Measurements from ENCODE around the gene HOXA11. TPM values are rescaled to one million over a fixed set of nuclear protein-coding genes. Genes with fewer than 3 reads are reported as not detected.

HOXA11 gene
- total RNA-seq, 1 donor from 2014 or later = 4.2 TPM

DNA sequence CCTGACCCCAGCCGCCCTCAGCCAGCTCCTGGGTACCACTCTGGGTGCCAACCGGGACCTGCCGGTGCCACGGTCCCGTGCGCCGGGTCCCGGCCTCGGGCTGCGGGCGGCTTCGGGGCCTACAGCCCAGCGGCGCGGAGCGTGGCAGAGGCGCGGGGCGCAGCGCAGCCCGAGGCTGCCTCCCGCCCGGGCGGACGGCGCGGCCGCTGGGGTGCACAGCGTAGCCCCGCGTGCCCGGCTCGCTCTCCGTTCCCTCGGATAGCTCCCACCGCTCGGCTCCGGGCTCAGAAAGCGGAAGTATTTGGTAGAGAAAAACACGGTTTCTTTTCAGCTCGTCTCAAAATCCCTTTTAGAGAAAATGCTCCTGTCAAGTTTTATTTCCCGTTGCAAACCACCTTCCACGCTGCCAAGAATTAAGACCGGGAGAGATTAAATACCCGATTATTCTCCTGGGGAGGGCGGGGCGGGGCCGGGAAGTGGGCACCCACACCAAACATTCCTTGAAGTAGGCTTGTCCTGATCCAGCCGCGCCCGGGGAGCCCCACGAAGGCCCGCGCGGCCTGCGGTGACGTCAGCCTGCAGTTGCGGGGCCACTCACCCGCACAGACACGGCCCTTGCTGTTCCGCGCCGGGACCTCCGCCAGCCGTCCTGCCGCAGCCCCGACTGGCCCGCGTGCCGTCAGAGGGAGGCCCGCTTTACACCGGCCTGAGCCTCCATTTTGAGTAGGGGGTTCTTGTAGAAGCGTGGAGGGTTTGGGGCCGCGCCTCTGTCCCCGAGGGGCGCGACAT is 7.7 kb upstream of the HOXA11 start:
- DNase-seq (ENCODE audit: low spot score in 2 of 2, unreplicated experiment in 2 of 2) = no peak
- H3K9me3 Mint-ChIP-seq = no peaks in the 10 kb centered on the region
- peak overlapping the region; percentile 67 for H3K4me3 Mint-ChIP-seq
- peaks cover 96% of the 10 kb centered on the region for H3K27me3 Mint-ChIP-seq (ENCODE audit: low read depth)
- peaks cover 49% of the 10 kb centered on the region for H3K4me1 Mint-ChIP-seq
- H3K36me3 Mint-ChIP-seq = no peaks in the 10 kb centered on the region
- TF ChIP-seq, protein P1, sequence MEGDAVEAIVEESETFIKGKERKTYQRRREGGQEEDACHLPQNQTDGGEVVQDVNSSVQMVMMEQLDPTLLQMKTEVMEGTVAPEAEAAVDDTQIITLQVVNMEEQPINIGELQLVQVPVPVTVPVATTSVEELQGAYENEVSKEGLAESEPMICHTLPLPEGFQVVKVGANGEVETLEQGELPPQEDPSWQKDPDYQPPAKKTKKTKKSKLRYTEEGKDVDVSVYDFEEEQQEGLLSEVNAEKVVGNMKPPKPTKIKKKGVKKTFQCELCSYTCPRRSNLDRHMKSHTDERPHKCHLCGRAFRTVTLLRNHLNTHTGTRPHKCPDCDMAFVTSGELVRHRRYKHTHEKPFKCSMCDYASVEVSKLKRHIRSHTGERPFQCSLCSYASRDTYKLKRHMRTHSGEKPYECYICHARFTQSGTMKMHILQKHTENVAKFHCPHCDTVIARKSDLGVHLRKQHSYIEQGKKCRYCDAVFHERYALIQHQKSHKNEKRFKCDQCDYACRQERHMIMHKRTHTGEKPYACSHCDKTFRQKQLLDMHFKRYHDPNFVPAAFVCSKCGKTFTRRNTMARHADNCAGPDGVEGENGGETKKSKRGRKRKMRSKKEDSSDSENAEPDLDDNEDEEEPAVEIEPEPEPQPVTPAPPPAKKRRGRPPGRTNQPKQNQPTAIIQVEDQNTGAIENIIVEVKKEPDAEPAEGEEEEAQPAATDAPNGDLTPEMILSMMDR (IDR thresholded peaks at IDR 0.05; ENCODE audit: unreplicated experiment) = no peak
- H3K27ac Mint-ChIP-seq = peak overlapping the region; percentile 94

DNA sequence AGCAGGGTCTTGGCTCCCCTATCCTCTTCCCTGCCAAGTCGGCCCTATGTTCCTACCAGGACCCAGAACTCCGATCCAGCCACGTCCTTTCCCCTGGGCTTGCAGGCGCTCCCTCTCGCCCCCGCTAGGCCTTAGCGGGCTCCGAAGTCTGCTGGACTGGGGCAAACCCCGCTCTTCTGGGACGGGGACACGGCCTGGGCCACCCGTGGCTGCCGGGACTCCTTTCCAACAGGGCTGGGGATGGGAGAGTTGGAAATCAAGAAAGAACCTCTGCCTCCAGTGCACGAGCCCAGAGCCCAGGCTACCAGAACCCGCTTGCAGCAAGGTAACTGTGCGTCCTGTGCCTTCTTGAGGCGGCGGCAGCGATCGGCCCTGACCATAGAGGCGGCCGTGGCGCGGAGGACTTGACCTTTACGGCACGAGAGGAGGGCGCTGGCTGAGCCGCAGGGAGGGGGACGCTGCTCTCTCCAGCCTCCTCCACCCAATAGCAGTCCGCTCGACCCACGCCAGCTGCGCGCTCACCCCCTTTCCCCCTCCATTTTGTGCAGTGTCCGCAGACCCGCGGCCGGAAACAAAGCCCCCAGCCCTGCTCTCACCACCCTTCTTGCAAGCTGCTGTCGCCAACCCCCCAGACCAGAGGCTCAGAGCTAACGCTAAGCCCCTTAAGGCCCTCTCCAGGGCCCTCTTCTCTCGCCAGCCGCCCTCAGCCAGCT is 7.0 kb upstream of the HOXA11 start:
- DNase-seq (ENCODE audit: low spot score in 2 of 2, unreplicated experiment in 2 of 2) = no peak
- TF ChIP-seq, protein P1 (IDR thresholded peaks at IDR 0.05; ENCODE audit: unreplicated experiment) = no peak

DNA sequence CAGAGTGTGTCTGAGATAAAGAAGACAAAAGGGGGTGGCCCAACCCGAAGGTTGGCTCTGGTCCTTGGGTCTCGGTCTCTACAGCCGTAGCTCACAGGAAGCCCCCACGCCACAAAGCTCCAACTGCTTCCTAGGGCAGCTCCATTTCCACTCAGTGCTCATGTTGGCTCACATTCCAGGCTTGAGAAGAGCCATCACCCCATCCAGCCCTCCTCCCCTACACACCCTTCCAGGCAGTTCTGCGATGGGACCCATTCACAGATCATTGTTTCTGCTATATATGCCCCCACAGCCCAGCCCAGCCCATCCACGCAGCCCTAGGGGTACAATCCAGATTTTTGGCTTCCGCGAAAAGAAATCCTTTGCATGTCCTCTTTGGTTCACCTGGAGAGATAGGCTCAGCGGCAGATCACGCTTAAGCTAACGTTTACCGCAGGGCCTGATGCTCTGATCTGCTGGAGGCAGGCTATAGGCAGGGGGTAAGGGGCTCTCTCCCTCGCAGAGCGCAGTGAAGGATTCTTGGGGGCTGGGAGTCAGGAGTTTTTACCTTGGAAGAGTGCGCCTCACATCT is 6.2 kb upstream of the HOXA11 start:
- Mint-ChIP-seq H3K4me3 (no peak overlapping the region), H3K27ac (peak overlapping the region; percentile 80), H3K4me1 (peaks cover 55% of the 10 kb centered on the region), H3K36me3 (no peaks in the 10 kb centered on the region), H3K27me3 (ENCODE audit: low read depth) (peaks cover 96% of the 10 kb centered on the region), H3K9me3 (no peaks in the 10 kb centered on the region)
- no peak for DNase-seq (ENCODE audit: low spot score in 2 of 2, unreplicated experiment in 2 of 2)
- TF ChIP-seq, protein P1 (IDR thresholded peaks at IDR 0.05; ENCODE audit: unreplicated experiment) = no peak

More for the DNA sequence above, 7.0 kb upstream of the HOXA11 start:
- Mint-ChIP-seq H3K36me3 (no peaks in the 10 kb centered on the region), H3K27me3 (ENCODE audit: low read depth) (peaks cover 96% of the 10 kb centered on the region), H3K4me1 (peaks cover 51% of the 10 kb centered on the region), H3K9me3 (no peaks in the 10 kb centered on the region), H3K27ac (peak overlapping the region; percentile 80), H3K4me3 (peak overlapping the region; percentile 59)

DNA sequence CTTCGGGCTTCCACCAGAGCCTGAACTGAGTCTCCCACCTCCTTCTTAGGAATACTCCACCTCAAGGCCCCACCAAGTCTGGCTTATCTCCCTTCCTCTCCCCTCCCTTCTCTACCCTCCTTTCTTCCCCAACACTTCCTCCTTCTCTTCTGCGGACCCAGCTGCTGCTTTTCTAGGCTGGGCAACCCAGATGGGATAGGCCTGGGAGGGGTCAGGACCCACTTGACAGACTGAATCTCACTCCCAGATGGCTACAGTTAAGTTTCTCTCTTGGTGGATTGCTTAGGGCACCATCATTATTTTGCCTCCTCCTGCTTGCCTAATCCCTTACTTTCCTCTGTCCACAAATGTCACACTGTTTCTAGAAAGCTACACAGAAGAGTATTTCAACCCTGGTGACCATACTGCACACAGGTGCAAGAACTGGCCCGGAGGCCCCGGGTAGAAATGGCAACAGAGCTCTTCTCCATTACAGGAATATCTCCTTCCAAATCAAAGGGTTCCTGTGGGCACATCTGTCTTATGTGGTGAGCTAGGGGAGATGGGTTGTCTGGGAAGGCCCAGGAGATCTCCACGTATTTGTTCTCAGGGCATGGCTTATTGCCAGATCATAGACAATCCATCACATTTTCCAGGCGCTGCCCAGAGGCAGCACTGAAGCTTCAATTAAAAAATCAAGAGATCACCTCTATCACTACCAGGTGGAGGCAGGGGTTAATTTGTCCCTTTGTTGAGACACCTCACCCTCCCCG is 5.1 kb upstream of the HOXA11 start:
- Mint-ChIP-seq H3K9me3 (no peaks in the 10 kb centered on the region), H3K27me3 (ENCODE audit: low read depth) (peaks cover 98% of the 10 kb centered on the region), H3K4me1 (peaks cover 61% of the 10 kb centered on the region), H3K27ac (peak overlapping the region; percentile 95), H3K4me3 (peak overlapping the region; percentile 61), H3K36me3 (no peaks in the 10 kb centered on the region)
- DNase-seq (ENCODE audit: low spot score in 2 of 2, unreplicated experiment in 2 of 2) = peak in 1 of 2 experiments; percentile 37
- TF ChIP-seq, protein P1 (IDR thresholded peaks at IDR 0.05; ENCODE audit: unreplicated experiment) = no peak

DNA sequence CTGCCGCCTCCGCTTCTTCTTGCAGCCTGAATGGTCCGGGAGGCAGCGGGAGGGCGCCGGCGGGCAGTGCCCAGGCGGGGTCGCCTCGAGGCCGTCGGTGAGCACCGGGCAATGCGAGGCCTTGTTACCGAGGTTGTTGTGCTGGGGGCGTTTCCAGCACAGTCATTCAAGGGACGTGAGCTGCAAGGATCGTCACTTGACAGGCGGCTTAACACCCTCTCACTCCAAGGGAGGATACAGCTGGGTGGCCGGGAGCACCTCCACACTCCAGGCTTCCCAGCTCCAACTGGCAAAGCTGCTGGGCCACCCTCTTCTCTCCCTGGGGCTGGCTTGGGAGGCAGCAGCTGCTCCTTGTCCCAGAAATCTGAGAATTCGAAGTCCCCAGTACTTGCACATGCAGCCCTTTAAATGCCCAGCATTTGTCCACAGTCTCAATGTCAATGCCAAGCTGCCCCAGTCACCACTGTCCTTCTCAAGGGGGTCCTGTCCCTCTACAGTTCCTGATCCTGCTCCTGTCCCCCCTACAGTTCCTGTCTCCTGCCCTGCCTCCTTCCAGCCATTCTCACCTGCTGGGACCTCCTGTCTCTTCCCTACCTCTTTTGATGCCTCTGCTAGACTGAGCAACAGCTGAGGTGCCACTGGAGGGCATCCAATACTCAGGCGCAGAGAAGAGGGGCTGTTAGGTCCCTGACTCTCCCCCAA is 4.4 kb upstream of the HOXA11 start:
- Mint-ChIP-seq H3K9me3 (no peaks in the 10 kb centered on the region), H3K4me3 (peak overlapping the region; percentile 61), H3K4me1 (peaks cover 66% of the 10 kb centered on the region), H3K27ac (peak overlapping the region; percentile 95), H3K27me3 (ENCODE audit: low read depth) (peaks cover 98% of the 10 kb centered on the region), H3K36me3 (no peaks in the 10 kb centered on the region)
- TF ChIP-seq, protein P1 (IDR thresholded peaks at IDR 0.05; ENCODE audit: unreplicated experiment) = no peak
- peak in 1 of 2 experiments; percentile 40 for DNase-seq (ENCODE audit: low spot score in 2 of 2, unreplicated experiment in 2 of 2)

Measured in mesothelial cell of epicardium (in vitro differentiated cells).